ENCODE results near the gene IL21.

The IL21 gene

GRCh38 chr4:122663814-122664610 lies 43.1 kb upstream of the IL21 start:
- TF ChIP-seq CEBPB (IDR thresholded peaks at IDR 0.05) (no peak), ZBTB7A (IDR thresholded peaks at IDR 0.05; ENCODE audit: low read depth) (no peak), CREB1 (IDR thresholded peaks at IDR 0.05; ENCODE audit: low read depth) (no peak), RAD21 (IDR thresholded peaks at IDR 0.05; ENCODE audit: low read depth) (no peak), MAX (IDR thresholded peaks at IDR 0.05) (no peak), YY1 (IDR thresholded peaks at IDR 0.05; ENCODE audit: low read depth) (no peak), FOXM1 (IDR thresholded peaks at IDR 0.05; ENCODE audit: borderline replicate concordance, low read depth) (no peak), EGR1 (IDR thresholded peaks at IDR 0.05) (no peak), TCF12 (IDR thresholded peaks at IDR 0.05; ENCODE audit: low read depth) (no peak), NFIC (IDR thresholded peaks at IDR 0.05) (no peak), REST (IDR thresholded peaks at IDR 0.05; ENCODE audit: low read depth) (no peak), EP300 (IDR thresholded peaks at IDR 0.05; ENCODE audit: borderline replicate concordance) (no peak), TEAD4 (IDR thresholded peaks at IDR 0.05) (no peak), USF1 (IDR thresholded peaks at IDR 0.05) (no peak), TAF1 (IDR thresholded peaks at IDR 0.05; ENCODE audit: low read depth) (no peak)

- no peak for TF ChIP-seq NFIC (IDR thresholded peaks at IDR 0.05)
- TF ChIP-seq EP300 (IDR thresholded peaks at IDR 0.05; ENCODE audit: borderline replicate concordance), result no peak
- no peak for TF ChIP-seq CEBPB (IDR thresholded peaks at IDR 0.05)
- no peak for TF ChIP-seq FOXM1 (IDR thresholded peaks at IDR 0.05; ENCODE audit: borderline replicate concordance, low read depth)
- no peak for TF ChIP-seq TEAD4 (IDR thresholded peaks at IDR 0.05)
- no peak for TF ChIP-seq ZBTB7A (IDR thresholded peaks at IDR 0.05; ENCODE audit: low read depth)
- no peak for TF ChIP-seq MAX (IDR thresholded peaks at IDR 0.05)
- no peak for TF ChIP-seq RAD21 (IDR thresholded peaks at IDR 0.05; ENCODE audit: low read depth)
- TF ChIP-seq TAF1 (IDR thresholded peaks at IDR 0.05; ENCODE audit: low read depth), result no peak
- no peak for TF ChIP-seq USF1 (IDR thresholded peaks at IDR 0.05)
- no peak for TF ChIP-seq TCF12 (IDR thresholded peaks at IDR 0.05; ENCODE audit: low read depth)
- TF ChIP-seq REST (IDR thresholded peaks at IDR 0.05; ENCODE audit: low read depth), result no peak
- no peak for TF ChIP-seq EGR1 (IDR thresholded peaks at IDR 0.05)
- TF ChIP-seq CREB1 (IDR thresholded peaks at IDR 0.05; ENCODE audit: low read depth), result no peak
- no peak for TF ChIP-seq YY1 (IDR thresholded peaks at IDR 0.05; ENCODE audit: low read depth)
Measured at GRCh38 chr4:122663291-122663690, 42.4 kb upstream of the IL21 start.

- TF ChIP-seq MAX (IDR thresholded peaks at IDR 0.05) (no peak), CREB1 (IDR thresholded peaks at IDR 0.05; ENCODE audit: low read depth) (no peak), USF1 (IDR thresholded peaks at IDR 0.05) (no peak), NFIC (IDR thresholded peaks at IDR 0.05) (no peak), TAF1 (IDR thresholded peaks at IDR 0.05; ENCODE audit: low read depth) (no peak), TCF12 (IDR thresholded peaks at IDR 0.05; ENCODE audit: low read depth) (no peak), TEAD4 (IDR thresholded peaks at IDR 0.05) (no peak)
Measured at GRCh38 chr4:122662701-122663100, 41.8 kb upstream of the IL21 start.

- TF ChIP-seq TAF1 (IDR thresholded peaks at IDR 0.05; ENCODE audit: low read depth), result no peak
- no peak for TF ChIP-seq TCF12 (IDR thresholded peaks at IDR 0.05; ENCODE audit: low read depth)
- no peak for TF ChIP-seq RAD21 (IDR thresholded peaks at IDR 0.05; ENCODE audit: low read depth)
- no peak for TF ChIP-seq EGR1 (IDR thresholded peaks at IDR 0.05)
- TF ChIP-seq NFIC (IDR thresholded peaks at IDR 0.05), result no peak
- TF ChIP-seq CEBPB (IDR thresholded peaks at IDR 0.05), result no peak
- TF ChIP-seq MAX (IDR thresholded peaks at IDR 0.05), result no peak
Measured at GRCh38 chr4:122661176-122662160, 40.6 kb upstream of the IL21 start.
